Type B pancreatic cell (in vitro differentiated cells): ENCODE results near the gene ENKUR. TPM values are rescaled to one million over a fixed set of nuclear protein-coding genes. Genes with fewer than 3 reads are reported as not detected.
A peak's percentile ranks its signal among the peaks of the same experiment; 100 is the strongest.

Experiments used
- DNase-seq: peaks from one replicate; pipeline ENCODE4 v3.0.0; 2021; ENCODE audit warnings: mixed read lengths; ENCODE audit not compliant: unreplicated experiment; ENCODE audit errors: extremely low spot score
- H3K27ac Mint-ChIP-seq: 2 replicates; pipeline ENCODE4 v1.8.0; 2021; ENCODE audit warnings: mild to moderate bottlenecking, mixed read lengths
- H3K27me3 Mint-ChIP-seq: 2 replicates; pipeline ENCODE4 v1.8.0; 2021; ENCODE audit warnings: mixed read lengths
- H3K36me3 Mint-ChIP-seq: 2 replicates; pipeline ENCODE4 v1.8.0; 2021; ENCODE audit warnings: mixed read lengths
- H3K4me1 Mint-ChIP-seq: one replicate; pipeline ENCODE4 v1.8.0; 2021; ENCODE audit warnings: mixed read lengths; ENCODE audit not compliant: unreplicated experiment
- H3K4me3 Mint-ChIP-seq: 2 replicates; pipeline ENCODE4 v1.8.0; 2021; ENCODE audit warnings: mild to moderate bottlenecking, mixed read lengths
- H3K9me3 Mint-ChIP-seq: 2 replicates; pipeline ENCODE4 v1.8.0; 2021; ENCODE audit warnings: mixed read lengths
- CTCF ChIP-seq: fragments of 200-600 bp; sonication (generic); conservative IDR thresholded peaks from 2 replicates; pipeline ENCODE4 v1.5.0; 2021; ENCODE audit warnings: antibody characterized with exemption, mild to moderate bottlenecking
- long read RNA-seq: library from polyadenylated mRNA; unstranded; transcript quantifications from one replicate; pipeline ENCODE4 v2.0.0, GENCODE V29; 2020
- total RNA-seq: library from RNA; stranded (reverse); gene quantifications from 2 replicates; pipeline ENCODE4 v1.2.1, GENCODE V29; 2021; ENCODE audit warnings: low replicate concordance

The ENKUR gene, protein sequence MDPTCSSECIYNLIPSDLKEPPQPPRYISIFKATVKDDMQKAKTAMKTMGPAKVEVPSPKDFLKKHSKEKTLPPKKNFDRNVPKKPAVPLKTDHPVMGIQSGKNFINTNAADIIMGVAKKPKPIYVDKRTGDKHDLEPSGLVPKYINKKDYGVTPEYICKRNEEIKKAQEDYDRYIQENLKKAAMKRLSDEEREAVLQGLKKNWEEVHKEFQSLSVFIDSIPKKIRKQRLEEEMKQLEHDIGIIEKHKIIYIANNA
- 1.6 and 7.2 TPM in 2 replicates for total RNA-seq
- long read RNA-seq, partial matches to known transcripts = 0 of 1 reads
- long read RNA-seq, other reads (novel, unspliced or antisense) = 1 of 1 reads

- Mint-ChIP-seq H3K9me3 (no peaks in the 10 kb centered on the region), H3K4me1 (peaks cover 4% of the 10 kb centered on the region), H3K27me3 (no peaks in the 10 kb centered on the region), H3K27ac (peak within 1 kb of the TSS; percentile 99), H3K4me3 (peak within 1 kb of the TSS; percentile 96), H3K36me3 (no peaks in the 10 kb centered on the region)
- DNase-seq = peak; percentile 86
- no peak for TF ChIP-seq CTCF
Observed at GRCh38 chr10:25015828-25016375, at the start of gene ENKUR. TSS of gene ENKUR (minus strand) at chr10:25016158. CDS start at chr10:25015936, 222 bp downstream.

GRCh38 chr10:25064401-25064800, 48.4 kb upstream of the ENKUR start:
- Mint-ChIP-seq H3K4me1 (peaks cover 10% of the 10 kb centered on the region), H3K36me3 (no peaks in the 10 kb centered on the region), H3K27ac (no peak overlapping the region)

DNA sequence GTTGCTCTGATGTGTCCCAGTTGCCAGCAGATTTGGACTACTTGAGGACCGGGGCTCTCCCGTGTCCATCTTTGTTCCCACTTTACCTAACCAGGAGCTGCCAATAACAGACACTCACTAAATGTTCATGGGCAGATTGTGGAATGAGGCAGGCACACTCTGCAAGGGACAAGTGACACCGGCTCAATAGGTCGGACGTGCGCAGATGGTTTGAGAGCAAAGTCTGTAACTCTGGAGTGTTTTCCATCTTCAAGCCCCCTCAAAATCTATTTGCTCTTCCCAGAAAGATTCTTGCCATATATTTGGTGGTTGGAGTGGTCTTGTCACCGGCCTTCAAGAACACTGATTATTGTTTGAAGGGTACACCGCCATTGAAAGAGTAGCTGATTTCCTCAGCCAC, 47.7 kb upstream of the ENKUR start:
- H3K4me1 Mint-ChIP-seq = peaks cover 10% of the 10 kb centered on the region
- no peak overlapping the region for H3K27ac Mint-ChIP-seq
- TF ChIP-seq CTCF = no peak
- no peak for DNase-seq
- no peaks in the 10 kb centered on the region for H3K36me3 Mint-ChIP-seq
- H3K27me3 Mint-ChIP-seq = no peaks in the 10 kb centered on the region
- no peaks in the 10 kb centered on the region for H3K9me3 Mint-ChIP-seq
- H3K4me3 Mint-ChIP-seq = no peak overlapping the region

More at GRCh38 chr10:25064401-25064800, 48.4 kb upstream of the ENKUR start:
- H3K4me3 Mint-ChIP-seq = no peak overlapping the region
- no peaks in the 10 kb centered on the region for H3K27me3 Mint-ChIP-seq
- no peak for TF ChIP-seq CTCF
- no peaks in the 10 kb centered on the region for H3K9me3 Mint-ChIP-seq
- DNase-seq = no peak

DNA sequence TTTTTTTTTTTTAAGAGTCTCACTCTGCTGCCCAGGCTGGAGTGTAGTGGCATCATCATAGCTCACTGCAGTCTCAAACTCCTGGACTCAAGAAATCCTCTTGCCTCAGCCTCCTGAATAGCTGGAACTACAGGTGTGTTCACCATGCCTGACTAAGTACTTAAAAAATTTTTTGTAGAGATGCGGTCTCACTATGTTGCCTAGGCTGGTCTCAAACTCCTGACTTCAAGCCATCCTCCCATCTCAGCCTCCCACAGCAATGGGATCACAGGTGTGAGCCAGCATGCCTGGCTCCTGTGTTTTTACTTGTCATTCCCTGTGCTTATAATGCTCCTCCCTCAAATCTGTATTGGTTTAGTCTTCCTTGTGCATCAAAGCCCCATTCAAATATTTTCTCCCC, 47.2 kb upstream of the ENKUR start:
- Mint-ChIP-seq H3K27me3 (no peaks in the 10 kb centered on the region), H3K27ac (no peak overlapping the region)

GRCh38 chr10:25061711-25062449, 45.9 kb upstream of the ENKUR start:
- Mint-ChIP-seq H3K36me3 (no peaks in the 10 kb centered on the region), H3K27ac (peak overlapping the region; percentile 97), H3K4me1 (peaks cover 10% of the 10 kb centered on the region), H3K27me3 (no peaks in the 10 kb centered on the region), H3K4me3 (peak overlapping the region; percentile 79), H3K9me3 (no peaks in the 10 kb centered on the region)
- no peak for TF ChIP-seq CTCF
- no peak for DNase-seq

More for the DNA sequence above, 47.2 kb upstream of the ENKUR start:
- no peaks in the 10 kb centered on the region for H3K9me3 Mint-ChIP-seq
- TF ChIP-seq CTCF = no peak
- no peaks in the 10 kb centered on the region for H3K36me3 Mint-ChIP-seq
- H3K4me1 Mint-ChIP-seq = peaks cover 10% of the 10 kb centered on the region
- no peak overlapping the region for H3K4me3 Mint-ChIP-seq
- DNase-seq = no peak
